K562 (cell line): ENCODE data around the gene MORC1. TPM values are rescaled to one million over a fixed set of nuclear protein-coding genes. Genes with fewer than 3 reads are reported as not detected.

Experiments
- ATAC-seq: fragments of 200-7000 bp; cut with Tn5 transposase; 3 replicates; pipeline ENCODE4 v1.9.1; 2020; ENCODE audit warnings: moderate library complexity
- BruUV-seq: library from RNA; stranded (reverse); fragments of 400-500 nt; replicated peaks from 2 replicates; lab custom pipeline; 2021; lab: Mats Ljungman, UMichigan
- CTCF ChIA-PET: fragments of 300-600 bp; formaldehyde crosslinking; extraction: SDS; loops from one replicate; lab custom pipeline; 2021; ENCODE audit warnings: low intra/inter-chr PET ratio; lab: Yijun Ruan, JAX
- POLR2A ChIA-PET: fragments of 300-600, 350-650 bp; sonication (Branson Sonifier 250); formaldehyde crosslinking; extraction: SDS; loops from one replicate; lab custom pipeline; 2021; ENCODE audit warnings: antibody characterized with exemption, inconsistent platforms; lab: Yijun Ruan, JAX
- DNase-seq, 4 experiments: peaks; one replicate each; pipeline versions ENCODE4 v3.0.0 to v3.0.0-alpha.2; 2011 to 2018; ENCODE audit warnings: low spot score in 3 of 4, mixed read lengths in 3 of 4; ENCODE audit errors: extremely low read depth in 1 of 4
- FAIRE-seq: peaks from 2 replicates; lab custom pipeline; 2011; peaks lifted over from hg19 to GRCh38; lab: Jason Lieb, UNC
- H2AFZ ChIP-seq: 2 replicates; pipeline ENCODE4 v1.6.0; 2011; ENCODE audit warnings: low read depth, low read length, control low read depth, inconsistent platforms
- H3K27ac ChIP-seq: fragments of 200-600 bp; 3 replicates; pipeline ENCODE4 v1.8.0; 2011; ENCODE audit warnings: low read depth, mild to moderate bottlenecking, control low read depth, inconsistent platforms, low read length, moderate library complexity, mixed read lengths; ENCODE audit errors: extremely low read depth
- H3K27me3 ChIP-seq, 2 experiments: fragments of 300-600 bp in 1 of 2; 2 replicates in 1 of 2; 3 replicates in 1 of 2; pipeline versions ENCODE4 v1.6.0 to v1.8.0; 2011; ENCODE audit warnings: inconsistent platforms in 2 of 2, low read length in 2 of 2, mild to moderate bottlenecking in 1 of 2, mixed read lengths in 1 of 2, moderate library complexity in 1 of 2; ENCODE audit not compliant: control insufficient read depth in 2 of 2, insufficient read depth in 2 of 2
- H3K36me3 ChIP-seq: fragments of 300-600 bp; 3 replicates; pipeline ENCODE4 v1.8.0; 2011; ENCODE audit warnings: mild to moderate bottlenecking, low read length, inconsistent platforms; ENCODE audit not compliant: control insufficient read depth, insufficient read depth
- H3K4me1 ChIP-seq, 2 experiments: fragments of 200-600 bp in 1 of 2; replicated peaks in 1 of 2; 2 replicates in 1 of 2; 3 replicates in 1 of 2; pipeline versions ENCODE4 v1.5.1 to v1.8.0; 2011; ENCODE audit warnings: inconsistent platforms in 2 of 2, low read length in 2 of 2, mild to moderate bottlenecking in 1 of 2, mixed read lengths in 1 of 2, moderate library complexity in 1 of 2; ENCODE audit not compliant: control insufficient read depth in 2 of 2, insufficient read depth in 2 of 2
- H3K4me2 ChIP-seq: 2 replicates; pipeline ENCODE4 v1.6.1; 2011; ENCODE audit warnings: low read length, control low read depth, inconsistent platforms, mixed read lengths; ENCODE audit not compliant: insufficient read depth
- H3K4me3 ChIP-seq: fragments of 200-600 bp; sonication (generic), shearing (Covaris generic); 2 replicates; pipeline ENCODE4 v1.5.1; 2016; ENCODE audit warnings: control low read depth, inconsistent platforms
- H3K79me2 ChIP-seq: fragments of 200-600 bp; 3 replicates; pipeline ENCODE4 v1.8.0; 2011; ENCODE audit warnings: low read length, inconsistent platforms; ENCODE audit not compliant: control insufficient read depth, insufficient read depth
- H3K9ac ChIP-seq, 2 experiments: 2 replicates each; pipeline versions ENCODE4 v1.6.0 to v1.6.1; 2011; ENCODE audit warnings: low read depth in 2 of 2, low read length in 2 of 2, control low read depth in 1 of 2, inconsistent platforms in 1 of 2, mild to moderate bottlenecking in 1 of 2, mixed read lengths in 1 of 2; ENCODE audit not compliant: insufficient read depth in 1 of 2
- H3K9me1 ChIP-seq: one replicate; pipeline ENCODE4 v1.6.0; 2011; ENCODE audit warnings: inconsistent platforms, mild to moderate bottlenecking, low read length, moderate library complexity; ENCODE audit not compliant: control insufficient read depth, insufficient read depth
- H3K9me3 ChIP-seq: replicated peaks from 2 replicates; pipeline ENCODE4 v1.5.1; 2011; ENCODE audit warnings: low read depth, low read length, inconsistent platforms; ENCODE audit not compliant: control insufficient read depth, insufficient read depth
- H4K20me1 ChIP-seq: replicated peaks from 2 replicates; pipeline ENCODE4 v1.6.1; 2011; ENCODE audit warnings: low read length, inconsistent platforms, mixed read lengths; ENCODE audit not compliant: control insufficient read depth, insufficient read depth
- BCOR ChIP-seq: fragments of 450-650 bp; IDR thresholded peaks from 2 replicates; pipeline ENCODE4 v1.6.1; 2016
- CBFA2T2 ChIP-seq: fragments of 450-650 bp; conservative IDR thresholded peaks from 2 replicates; pipeline ENCODE4 v1.6.1; 2017; ENCODE audit warnings: mild to moderate bottlenecking
- CBX2 ChIP-seq: fragments of 200-600 bp; sonication (generic); IDR thresholded peaks from one replicate; pipeline ENCODE4 v1.6.1; 2012; ENCODE audit warnings: mild to moderate bottlenecking, low read length, inconsistent platforms; ENCODE audit not compliant: insufficient read depth, poor library complexity, severe bottlenecking
- CTBP1 ChIP-seq: fragments of 450-650 bp; IDR thresholded peaks from 2 replicates; pipeline ENCODE4 v1.6.1; 2016; ENCODE audit warnings: borderline replicate concordance
- EP300 ChIP-seq: IDR thresholded peaks from 2 replicates; pipeline ENCODE4 v1.6.1; 2012; ENCODE audit warnings: low read length, improper control_type of control experiment
- HDAC2 ChIP-seq: fragments of 450-650 bp; IDR thresholded peaks from 2 replicates; pipeline ENCODE4 v1.6.1; 2016; ENCODE audit warnings: mild to moderate bottlenecking
- HIVEP1 ChIP-seq: fragments of 250-450 bp; sonication (Bioruptor Pico); IDR thresholded peaks from 2 replicates; pipeline ENCODE4 v1.4.0; 2020; ENCODE audit warnings: mild to moderate bottlenecking
- MTA1 ChIP-seq: fragments of 450-650 bp; IDR thresholded peaks from 2 replicates; pipeline ENCODE4 v1.6.1; 2017; ENCODE audit warnings: borderline replicate concordance
- NBN ChIP-seq: fragments of 450-650 bp; IDR thresholded peaks from 2 replicates; pipeline ENCODE4 v1.6.1; 2016; ENCODE audit warnings: low read depth, mild to moderate bottlenecking
- NCOA2 ChIP-seq, 2 experiments: fragments of 450-650 bp; IDR thresholded peaks; 2 replicates each; pipeline ENCODE4 v1.6.1; 2018; ENCODE audit warnings: mild to moderate bottlenecking in 2 of 2, moderate library complexity in 1 of 2; ENCODE audit not compliant: partially characterized antibody in 2 of 2
- NR1H2 ChIP-seq: sonication (generic); formaldehyde crosslinking; IDR thresholded peaks from 2 replicates; pipeline ENCODE4 v1.4.0; 2020; ENCODE audit warnings: mild to moderate bottlenecking, missing genetic modification reagents
- PHF20 ChIP-seq: fragments of 450-650 bp; IDR thresholded peaks from 2 replicates; pipeline ENCODE4 v1.6.1; 2018; ENCODE audit not compliant: partially characterized antibody
- PTTG1 ChIP-seq: fragments of 450-650 bp; IDR thresholded peaks from 2 replicates; pipeline ENCODE4 v1.6.1; 2016; ENCODE audit warnings: low read depth, mild to moderate bottlenecking, missing genetic modification characterization, missing compliant biosample characterization
- PYGO2 ChIP-seq: fragments of 450-650 bp; IDR thresholded peaks from 2 replicates; pipeline ENCODE4 v1.6.1; 2016; ENCODE audit warnings: mild to moderate bottlenecking, missing genetic modification characterization, moderate library complexity, missing compliant biosample characterization
- RAD51 ChIP-seq: fragments of 450-650 bp; IDR thresholded peaks from 2 replicates; pipeline ENCODE4 v1.7.1; 2016; ENCODE audit warnings: low read depth, mild to moderate bottlenecking, borderline replicate concordance
- SAFB ChIP-seq: fragments of 200-400 bp; formaldehyde crosslinking; IDR thresholded peaks from 2 replicates; pipeline ENCODE4 v1.6.1; 2017; ENCODE audit warnings: low read depth, low read length, borderline replicate concordance
- SAFB2 ChIP-seq: fragments of 200-400 bp; formaldehyde crosslinking; IDR thresholded peaks from 2 replicates; pipeline ENCODE4 v1.6.1; 2018; ENCODE audit warnings: borderline replicate concordance, low read length, low read depth, moderate library complexity; ENCODE audit not compliant: severe bottlenecking
- SLC30A9 ChIP-seq: fragments of 250-450 bp; sonication (Bioruptor Pico); IDR thresholded peaks from 2 replicates; pipeline ENCODE4 v1.8.0; 2022; ENCODE audit warnings: mild to moderate bottlenecking, moderate library complexity
- SMARCB1 ChIP-seq: IDR thresholded peaks from 2 replicates; pipeline ENCODE4 v1.6.1; 2011; ENCODE audit warnings: improper control_type of control experiment, low read depth; ENCODE audit not compliant: insufficient read length
- YY1 ChIP-seq, 3 experiments: IDR thresholded peaks; 2 replicates each; pipeline ENCODE4 v1.6.1; 2011; ENCODE audit warnings: low read length in 2 of 3, mild to moderate bottlenecking in 2 of 3, moderate library complexity in 2 of 3, borderline replicate concordance in 1 of 3, control low read depth in 1 of 3, low read depth in 1 of 3; ENCODE audit not compliant: insufficient read depth in 3 of 3, insufficient replicate concordance in 2 of 3, control insufficient read depth in 1 of 3, insufficient read length in 1 of 3; ENCODE audit errors: extremely low read depth in 1 of 3
- ZNF717 ChIP-seq: fragments of 250-450 bp; sonication (Bioruptor Pico); IDR thresholded peaks from 2 replicates; pipeline ENCODE4 v1.5.0; 2021
- WGBS: fragments of 100-300 bp; shearing (Covaris generic); methylation state at CpG from one replicate; pipeline ENCODE4 v1.1.6; 2016; ENCODE audit warnings: low coverage, mixed read lengths; ENCODE audit not compliant: insufficient coverage; ENCODE audit errors: missing lambda C conversion rate; 5-methylcytosine and 5-hydroxymethylcytosine counted together
- in situ Hi-C: fragments of 300-500 bp; cut with MboI; formaldehyde crosslinking; loops from 4 replicates; pipeline ENCODE4 v1.15.0; 2018; ENCODE audit warnings: inconsistent platforms, mixed read lengths
- intact Hi-C: fragments of 100-400 bp; cut with micrococcal nuclease; formaldehyde crosslinking; loops from 2 replicates; pipeline ENCODE4 v1.14.2; 2022
- polyA plus RNA-seq, 8 experiments: library from polyadenylated mRNA; depleted of rRNA in 4 of 8; stranded (reverse) in 5 of 8; unstranded in 3 of 8; fragments of >200 nt; fragmentation: Nextera tagmentation in 2 of 8; fragmentation: Illumina TruSeq in 1 of 8; extraction: Ambion mirVana in 2 of 8; extraction: Trizol in 1 of 8; gene quantifications; 2 replicates each; pipeline versions ENCODE4 v1.2.1 to v1.2.3, GENCODE V29; 2011 to 2014; ENCODE audit warnings: inconsistent platforms in 1 of 8, missing spikeins in 1 of 8
- total RNA-seq, 7 experiments: library from RNA; depleted of rRNA in 6 of 7; stranded (reverse); fragments of >200 nt in 6 of 7; fragmentation: Illumina TruSeq in 2 of 7; extraction: Trizol in 2 of 7; gene quantifications; 2 replicates each; pipeline versions ENCODE4 v1.2.1 to v1.2.3, GENCODE V29; 2011 to 2021; ENCODE audit warnings: low replicate concordance in 1 of 7

MORC1 gene
- total and polyA plus RNA-seq, 9 of the 15 experiments (the other 6 are each of a cell fraction or from before 2014, with no cell fraction given) = 0.08 to 0.41 (median 0.30) TPM; not detected in 1

- Histone ChIP-seq H3K27ac (no peak overlapping the region), H3K4me2 (no peak overlapping the region), H3K27me3 (no peaks in the 10 kb centered on the region), H3K4me3 (no peak overlapping the region), H3K9ac (no peak overlapping the region), H3K9me3 (no peaks in the 10 kb centered on the region), H3K9me1 (no peaks in the 10 kb centered on the region), H3K79me2 (no peaks in the 10 kb centered on the region), H2AFZ (no peak overlapping the region), H3K36me3 (no peaks in the 10 kb centered on the region), H3K4me1 (no peaks in the 10 kb centered on the region), H4K20me1 (no peaks in the 10 kb centered on the region)
- 0% methylated on average over 2 of the region's 2 CpGs for WGBS
- ChIA-PET POLR2A (no interaction called here), CTCF (no interaction called here)
- in situ Hi-C loops (no loop called here), intact Hi-C loops (no loop called here)
- no TSS peak for BruUV-seq
- ATAC-seq (no peak), DNase-seq (no peak), FAIRE-seq (no peak)
- no peak for TF ChIP-seq SLC30A9 (CRISPR knock-in tag)
- TF ChIP-seq SAFB = no peak
- TF ChIP-seq CBX2 = no peak
- no peak for TF ChIP-seq PHF20
- TF ChIP-seq CTBP1 = no peak
- TF ChIP-seq HIVEP1 (CRISPR knock-in tag) = no peak
Measured at GRCh38 chr3:109154979-109155378, 37.0 kb upstream of the MORC1 start.

GRCh38 chr3:109152320-109152719 lies 34.4 kb upstream of the MORC1 start:
- no TSS peak for BruUV-seq
- in situ Hi-C loops = no loop called here
- intact Hi-C loops = no loop called here
- no peak overlapping the region for H3K4me3 ChIP-seq
- FAIRE-seq (no peak), DNase-seq (no peak), ATAC-seq (no peak)
- POLR2A ChIA-PET = no interaction called here
- no peak overlapping the region for H3K4me2 ChIP-seq
- no peaks in the 10 kb centered on the region for H4K20me1 ChIP-seq
- H3K27ac ChIP-seq = no peak overlapping the region
- H3K9me3 ChIP-seq = no peaks in the 10 kb centered on the region
- 2% methylated on average over 4 of the region's 4 CpGs for WGBS
- no peaks in the 10 kb centered on the region for H3K4me1 ChIP-seq
- no peaks in the 10 kb centered on the region for H3K79me2 ChIP-seq
- H3K27me3 ChIP-seq = no peaks in the 10 kb centered on the region
- CTCF ChIA-PET = no interaction called here
- no peak overlapping the region for H2AFZ ChIP-seq
- H3K9ac ChIP-seq = no peak overlapping the region
- H3K9me1 ChIP-seq = no peaks in the 10 kb centered on the region
- H3K36me3 ChIP-seq = no peaks in the 10 kb centered on the region
- TF ChIP-seq BCOR (no peak), EP300 (no peak), HDAC2 (no peak), PTTG1 (no peak), SMARCB1 (no peak), SAFB2 (no peak), NR1H2 (CRISPR knock-in tag) (no peak), ZNF717 (CRISPR knock-in tag) (no peak), YY1 (IDR thresholded peaks at IDR 0.05; ENCODE audit: borderline replicate concordance in 1 of 3, control insufficient read depth in 1 of 3, extremely low read depth in 1 of 3, insufficient read depth in 3 of 3, insufficient read length in 1 of 3, insufficient replicate concordance in 2 of 3, low read depth in 1 of 3, low read length in 2 of 3) (no peak), PYGO2 (tag) (no peak), RAD51 (no peak), NCOA2 (IDR thresholded peaks at IDR 0.05; ENCODE audit: partially characterized antibody in 2 of 2) (no peak), CBFA2T2 (no peak), NBN (no peak), MTA1 (no peak)
